SK-N-SH (cell line): ENCODE results near the gene UQCR10. TPM values are rescaled to one million over a fixed set of nuclear protein-coding genes. Genes with fewer than 3 reads are reported as not detected.

ENCODE experiments used
- CTCF ChIA-PET: fragments of 300-600, 350-600 bp; formaldehyde crosslinking; extraction: SDS; loops from one replicate; lab custom pipeline; 2021; lab: Yijun Ruan, JAX
- POLR2A ChIA-PET: fragments of 350-600 bp; sonication (Branson Sonifier 250); formaldehyde crosslinking; extraction: SDS; loops from one replicate; lab custom pipeline; 2020; ENCODE audit warnings: antibody characterized with exemption, inconsistent platforms; lab: Yijun Ruan, JAX
- DNase-seq: peaks from one replicate; pipeline ENCODE4 v3.0.0; 2012
- H2AFZ ChIP-seq: fragments of 200-600 bp; sonication (generic); 2 replicates; pipeline ENCODE4 v1.8.1; 2016; ENCODE audit warnings: antibody characterized with exemption, mild to moderate bottlenecking, low read depth
- H3F3A ChIP-seq: fragments of 200-600 bp; sonication (generic); replicated peaks from 2 replicates; pipeline ENCODE3; 2016; ENCODE audit warnings: antibody characterized with exemption, mild to moderate bottlenecking; ENCODE audit not compliant: insufficient read depth
- H3K27ac ChIP-seq, 2 experiments: fragments of 200-500 bp in 1 of 2; fragments of 200-600 bp in 1 of 2; sonication (Bioruptor generic) in 1 of 2; sonication (generic), shearing (Covaris generic) in 1 of 2; 2 replicates each; pipeline versions ENCODE4 v1.5.1 to v1.6.1; 2014 to 2016; ENCODE audit warnings: low read depth in 2 of 2, inconsistent platforms in 1 of 2, low read length in 1 of 2, mild to moderate bottlenecking in 1 of 2, mixed read lengths in 1 of 2
- H3K27me3 ChIP-seq: fragments of 200-600 bp; sonication (generic), shearing (Covaris generic); 2 replicates; pipeline ENCODE4 v1.6.1; 2016; ENCODE audit warnings: mixed run types; ENCODE audit not compliant: insufficient read depth
- H3K36me3 ChIP-seq, 2 experiments: fragments of 200-500 bp in 1 of 2; fragments of 200-600 bp in 1 of 2; sonication (Bioruptor generic) in 1 of 2; sonication (generic) in 1 of 2; replicated peaks in 1 of 2; 2 replicates each; pipeline versions ENCODE3 to v1.5.1; 2014 to 2016; ENCODE audit warnings: low read length in 1 of 2, mild to moderate bottlenecking in 1 of 2; ENCODE audit not compliant: insufficient read depth in 2 of 2, control insufficient read depth in 1 of 2
- H3K4me1 ChIP-seq, 2 experiments: fragments of 200-500 bp in 1 of 2; fragments of 200-600 bp in 1 of 2; sonication (Bioruptor generic) in 1 of 2; sonication (generic), shearing (Covaris generic) in 1 of 2; 2 replicates each; pipeline versions ENCODE4 v1.5.1 to v1.6.1; 2014 to 2016; ENCODE audit warnings: low read depth in 1 of 2, low read length in 1 of 2, mixed run types in 1 of 2; ENCODE audit not compliant: insufficient read depth in 2 of 2, control insufficient read depth in 1 of 2
- H3K4me2 ChIP-seq: fragments of 200-600 bp; sonication (generic), shearing (Covaris generic); 2 replicates; pipeline ENCODE4 v1.6.1; 2017; ENCODE audit warnings: mixed run types
- H3K4me3 ChIP-seq, 2 experiments: fragments of 200-500 bp in 1 of 2; fragments of 200-600 bp in 1 of 2; sonication (Bioruptor generic) in 1 of 2; sonication (generic), shearing (Covaris generic) in 1 of 2; 2 replicates each; pipeline versions ENCODE4 v1.5.1 to v1.8.1; 2014 to 2016; ENCODE audit warnings: low read depth in 2 of 2, inconsistent platforms in 1 of 2, low read length in 1 of 2, mild to moderate bottlenecking in 1 of 2, mixed read lengths in 1 of 2, moderate library complexity in 1 of 2
- H3K79me2 ChIP-seq: fragments of 200-600 bp; sonication (generic); 2 replicates; pipeline ENCODE4 v1.8.1; 2017; ENCODE audit warnings: mild to moderate bottlenecking; ENCODE audit not compliant: insufficient read depth
- H3K9ac ChIP-seq: fragments of 200-600 bp; sonication (generic); 2 replicates; pipeline ENCODE4 v1.6.1; 2017; ENCODE audit warnings: mixed run types
- H3K9me2 ChIP-seq: fragments of 200-600 bp; sonication (generic); 2 replicates; pipeline ENCODE4 v1.6.1; 2017; ENCODE audit warnings: mixed run types
- H3K9me3 ChIP-seq: fragments of 200-600 bp; sonication (generic); 2 replicates; pipeline ENCODE4 v1.6.1; 2017; ENCODE audit warnings: mixed run types, mild to moderate bottlenecking, moderate library complexity
- H4K20me1 ChIP-seq: fragments of 200-600 bp; sonication (generic); 2 replicates; pipeline ENCODE4 v1.6.1; 2017; ENCODE audit warnings: mild to moderate bottlenecking, mixed run types; ENCODE audit not compliant: insufficient read depth
- CHD2 ChIP-seq: fragments of 150-350 bp; IDR thresholded peaks from 2 replicates; pipeline ENCODE4 v1.6.1; 2018; ENCODE audit warnings: low read length; ENCODE audit not compliant: partially characterized antibody
- ELF1 ChIP-seq: IDR thresholded peaks from 2 replicates; pipeline ENCODE4 v1.4.0; 2012
- EP300 ChIP-seq, 2 experiments: IDR thresholded peaks; 2 replicates each; pipeline versions ENCODE4 v1.4.0 to v1.6.1; 2012; ENCODE audit warnings: borderline replicate concordance in 1 of 2, low read depth in 1 of 2, low read length in 1 of 2
- FOXJ3 ChIP-seq: sonication (generic); formaldehyde crosslinking; IDR thresholded peaks from 2 replicates; pipeline ENCODE4 v1.5.1; 2020; ENCODE audit warnings: mild to moderate bottlenecking, missing genetic modification reagents
- FOXM1 ChIP-seq: IDR thresholded peaks from 2 replicates; pipeline ENCODE4 v1.4.0; 2012; ENCODE audit warnings: low read depth, mild to moderate bottlenecking
- GATA2 ChIP-seq: sonication (generic); formaldehyde crosslinking; IDR thresholded peaks from 2 replicates; pipeline ENCODE4 v1.5.0; 2020; ENCODE audit warnings: mild to moderate bottlenecking, missing genetic modification reagents
- IRF3 ChIP-seq: fragments of 150-350 bp; IDR thresholded peaks from 2 replicates; pipeline ENCODE4 v1.6.1; 2016; ENCODE audit warnings: mild to moderate bottlenecking, low read depth, low read length
- JUND ChIP-seq: IDR thresholded peaks from 2 replicates; pipeline ENCODE4 v1.4.0; 2012
- MAX ChIP-seq: IDR thresholded peaks from 2 replicates; pipeline ENCODE4 v1.4.0; 2012; ENCODE audit warnings: low read depth
- MXI1 ChIP-seq: IDR thresholded peaks from 2 replicates; pipeline ENCODE4 v1.6.1; 2012; ENCODE audit warnings: mild to moderate bottlenecking, low read depth, low read length, improper control_type of control experiment
- NRF1 ChIP-seq: IDR thresholded peaks from 2 replicates; pipeline ENCODE4 v1.6.1; 2012; ENCODE audit warnings: low read depth, mild to moderate bottlenecking, low read length
- RAD21 ChIP-seq: IDR thresholded peaks from 2 replicates; pipeline ENCODE4 v1.6.1; 2012; ENCODE audit warnings: mild to moderate bottlenecking, low read length
- RCOR1 ChIP-seq: fragments of 150-350 bp; IDR thresholded peaks from 2 replicates; pipeline ENCODE4 v1.6.1; 2017; ENCODE audit warnings: antibody characterized with exemption, low read length
- SMC3 ChIP-seq: IDR thresholded peaks from 2 replicates; pipeline ENCODE4 v1.6.1; 2012; ENCODE audit warnings: low read depth, low read length, improper control_type of control experiment
- TAF1 ChIP-seq: IDR thresholded peaks from 2 replicates; pipeline ENCODE4 v1.6.1; 2012; ENCODE audit warnings: low read depth, mild to moderate bottlenecking, low read length, moderate library complexity, borderline replicate concordance
- USF1 ChIP-seq: IDR thresholded peaks from 2 replicates; pipeline ENCODE4 v1.4.0; 2012; ENCODE audit warnings: low read depth, borderline replicate concordance
- USF2 ChIP-seq: fragments of 150-350 bp; IDR thresholded peaks from 2 replicates; pipeline ENCODE4 v1.6.1; 2017; ENCODE audit warnings: antibody characterized with exemption, low read length, low read depth, borderline replicate concordance
- WGBS: methylation state at CpG from one replicate; pipeline ENCODE4 v1.1.6; 2017; ENCODE audit warnings: low lambda C conversion rate; 5-methylcytosine and 5-hydroxymethylcytosine counted together
- polyA plus RNA-seq, 3 experiments: library from polyadenylated mRNA; depleted of rRNA; stranded (reverse); fragments of >200 nt; gene quantifications; 2 replicates each; pipeline ENCODE4 v1.2.3, GENCODE V29; 2012

Gene UQCR10
- polyA plus RNA-seq, 1 of the 3 experiments (the other 2 are of a cell fraction): 248 TPM

- H3K4me3 ChIP-seq: no peak overlapping the region
- 0 out of 2 replicates have a peak, but pooled peaks cover 3% of the 10 kb centered on the region for H4K20me1 ChIP-seq
- H3K4me1 ChIP-seq: no peaks in the 10 kb centered on the region
- no peak overlapping the region for H3K4me2 ChIP-seq
- peaks cover 3% of the 10 kb centered on the region; the same call in 1 of the 2 replicates for H3K79me2 ChIP-seq
- no peaks in the 10 kb centered on the region for H3K27me3 ChIP-seq
- 87% methylated on average over 9 of the region's 9 CpGs for WGBS
- no peak overlapping the region for H3K27ac ChIP-seq
- ChIA-PET CTCF (interaction anchor here (1.5 kb wide), 2 partner anchors 66 to 333 kb away, joined by 3 to 4 read pairs; no protein-coding TSS in a partner anchor), POLR2A (no interaction called here)
- peaks cover 3% of the 10 kb centered on the region for H3F3A ChIP-seq
- H3K9me2 ChIP-seq: no peaks in the 10 kb centered on the region
- no peak for DNase-seq
- H2AFZ ChIP-seq: no peak overlapping the region
- TF ChIP-seq RAD21: no peak
- no peak for TF ChIP-seq FOXJ3 (CRISPR knock-in tag)
- no peak for TF ChIP-seq CHD2
- TF ChIP-seq FOXM1: no peak
- TF ChIP-seq ELF1: no peak
- no peak for TF ChIP-seq SMC3
- no peak for TF ChIP-seq NRF1
- TF ChIP-seq TAF1: no peak
- TF ChIP-seq USF1: no peak
- no peak for TF ChIP-seq JUND
- no peak for TF ChIP-seq USF2
- no peak for TF ChIP-seq MAX
- no peak for TF ChIP-seq IRF3
- TF ChIP-seq GATA2 (CRISPR knock-in tag): no peak
- no peak for TF ChIP-seq EP300 (IDR thresholded peaks at IDR 0.05; ENCODE audit: borderline replicate concordance in 1 of 2, low read depth in 1 of 2, low read length in 1 of 2)
- no peak for TF ChIP-seq RCOR1
- TF ChIP-seq MXI1: no peak
- no peaks in the 10 kb centered on the region for H3K36me3 ChIP-seq
- no peaks in the 10 kb centered on the region for H3K9me3 ChIP-seq
- no peak overlapping the region for H3K9ac ChIP-seq
Observed at GRCh38 chr22:29755889-29756288, 11.3 kb upstream of the UQCR10 start.
